GM12878 (cell line): ENCODE measurements around the gene OR6B3. TPM values are rescaled to one million over a fixed set of nuclear protein-coding genes. Genes with fewer than 3 reads are reported as not detected.

Experiments
- ATAC-seq: fragments of 200-7000 bp; cut with Tn5 transposase; 3 replicates; pipeline ENCODE4 v1.9.1; 2020; ENCODE audit warnings: mild to moderate bottlenecking, moderate library complexity
- BruUV-seq: library from RNA; stranded (reverse); fragments of 400-500 nt; replicated peaks from 2 replicates; lab custom pipeline; 2021; lab: Mats Ljungman, UMichigan
- CTCF ChIA-PET: fragments of 300-600 bp; sonication (Branson Sonifier 250); formaldehyde crosslinking; extraction: SDS; loops from one replicate; lab custom pipeline; 2021; ENCODE audit warnings: inconsistent platforms; lab: Yijun Ruan, JAX
- POLR2A ChIA-PET: fragments of 350-600 bp; formaldehyde crosslinking; extraction: SDS; loops from one replicate; lab custom pipeline; 2021; ENCODE audit warnings: inconsistent platforms; lab: Charles Lee
- RAD21 ChIA-PET: fragments of 300-600 bp; sonication (Branson Sonifier 250); formaldehyde crosslinking; loops from one replicate; lab custom pipeline; 2023; ENCODE audit warnings: antibody characterized with exemption; ENCODE audit not compliant: unreplicated experiment; lab: Charles Lee
- SMC1A ChIA-PET: fragments of 300-600 bp; sonication (Branson Sonifier 250); formaldehyde crosslinking; loops from one replicate; lab custom pipeline; 2023; ENCODE audit not compliant: unreplicated experiment, uncharacterized antibody; lab: Charles Lee
- DNase-seq: peaks from one replicate; pipeline ENCODE4 v3.0.0-alpha.2; 2011; ENCODE audit warnings: low read depth, low spot score
- FAIRE-seq: peaks from 3 replicates; lab custom pipeline; 2011; peaks lifted over from hg19 to GRCh38; lab: Jason Lieb, UNC
- H2AFZ ChIP-seq: 2 replicates; pipeline ENCODE4 v1.6.0; 2011; ENCODE audit warnings: low read depth, low read length, control low read depth; ENCODE audit not compliant: control insufficient read depth
- H3K27ac ChIP-seq: 2 replicates; pipeline ENCODE4 v1.5.1; 2011; ENCODE audit warnings: control low read depth; ENCODE audit not compliant: control insufficient read depth, insufficient read depth
- H3K27me3 ChIP-seq, 2 experiments: replicated peaks in 1 of 2; 2 replicates each; pipeline versions ENCODE4 v1.6.0 to v1.6.1; 2011; ENCODE audit warnings: low read length in 1 of 2; ENCODE audit not compliant: control insufficient read depth in 2 of 2, insufficient read depth in 2 of 2
- H3K36me3 ChIP-seq, 2 experiments: 2 replicates each; pipeline ENCODE4 v1.5.1; 2011; ENCODE audit warnings: low read length in 1 of 2; ENCODE audit not compliant: control insufficient read depth in 2 of 2, insufficient read depth in 2 of 2
- H3K4me1 ChIP-seq: 2 replicates; pipeline ENCODE4 v1.6.1; 2011; ENCODE audit warnings: mild to moderate bottlenecking, low read length, moderate library complexity, mixed read lengths; ENCODE audit not compliant: control insufficient read depth, insufficient read depth
- H3K4me2 ChIP-seq: 2 replicates; pipeline ENCODE4 v1.6.0; 2011; ENCODE audit warnings: control low read depth; ENCODE audit not compliant: control insufficient read depth, insufficient read depth
- H3K4me3 ChIP-seq: fragments of 200-600 bp; sonication (generic); 2 replicates; pipeline ENCODE4 v1.5.1; 2016
- H3K79me2 ChIP-seq: 2 replicates; pipeline ENCODE4 v1.6.0; 2011; ENCODE audit warnings: low read length; ENCODE audit not compliant: control insufficient read depth, insufficient read depth
- H3K9ac ChIP-seq: 2 replicates; pipeline ENCODE4 v1.8.0; 2011; ENCODE audit warnings: low read length, control low read depth, mixed read lengths; ENCODE audit not compliant: control insufficient read depth, insufficient read depth
- H3K9me3 ChIP-seq: replicated peaks from 3 replicates; pipeline ENCODE4 v1.5.1; 2011; ENCODE audit warnings: mild to moderate bottlenecking, low read length; ENCODE audit not compliant: control insufficient read depth, insufficient read depth
- H4K20me1 ChIP-seq: 2 replicates; pipeline ENCODE4 v1.6.0; 2011; ENCODE audit not compliant: control insufficient read depth, insufficient read depth
- BRCA1 ChIP-seq: IDR thresholded peaks from 2 replicates; pipeline ENCODE4 v1.6.1; 2011; ENCODE audit warnings: low read depth, low read length, improper control_type of control experiment
- CREB1 ChIP-seq: IDR thresholded peaks from 2 replicates; pipeline ENCODE4 v1.6.1; 2012; ENCODE audit warnings: low read depth, mild to moderate bottlenecking, inconsistent platforms
- EED ChIP-seq: sonication (generic); IDR thresholded peaks from 2 replicates; pipeline ENCODE4 v1.6.1; 2016; ENCODE audit warnings: antibody characterized with exemption, low read depth
- NKRF ChIP-seq: fragments of 450-650 bp; conservative IDR thresholded peaks from 2 replicates; pipeline ENCODE4 v1.6.1; 2017; ENCODE audit warnings: mild to moderate bottlenecking, moderate library complexity
- NR2F1 ChIP-seq: fragments of 450-650 bp; conservative IDR thresholded peaks from 2 replicates; pipeline ENCODE4 v1.6.1; 2017; ENCODE audit warnings: mild to moderate bottlenecking
- RAD21 ChIP-seq: IDR thresholded peaks from 2 replicates; pipeline ENCODE4 v1.6.1; 2011; ENCODE audit warnings: mild to moderate bottlenecking, low read depth, low read length, moderate library complexity; ENCODE audit not compliant: insufficient read depth
- RBBP5 ChIP-seq: fragments of 200-600 bp; sonication (generic); conservative IDR thresholded peaks from 2 replicates; pipeline ENCODE4 v1.6.1; 2016
- SMARCA5 ChIP-seq: fragments of 450-650 bp; IDR thresholded peaks from 2 replicates; pipeline ENCODE4 v1.6.1; 2017; ENCODE audit warnings: mild to moderate bottlenecking
- SMC3 ChIP-seq: IDR thresholded peaks from 2 replicates; pipeline ENCODE4 v1.6.1; 2011; ENCODE audit warnings: low read length, improper control_type of control experiment, borderline replicate concordance
- TCF7 ChIP-seq: IDR thresholded peaks from 2 replicates; pipeline ENCODE4 v1.6.1; 2014; ENCODE audit warnings: antibody characterized with exemption, borderline replicate concordance
- ZBED1 ChIP-seq: IDR thresholded peaks from 2 replicates; pipeline ENCODE4 v1.6.1; 2016; ENCODE audit warnings: borderline replicate concordance
- ZNF622 ChIP-seq: fragments of 450-650 bp; IDR thresholded peaks from 2 replicates; pipeline ENCODE4 v1.6.1; 2017; ENCODE audit warnings: mild to moderate bottlenecking, inconsistent platforms
- WGBS: methylation state at CpG from one replicate; pipeline ENCODE4 v1.1.6; 2016; ENCODE audit warnings: low lambda C conversion rate; ENCODE audit not compliant: insufficient replicate concordance, insufficient coverage; ENCODE audit errors: missing lambda C conversion rate; 5-methylcytosine and 5-hydroxymethylcytosine counted together
- in situ Hi-C: fragments of 300-500 bp; cut with MboI; formaldehyde crosslinking; loops from 9 replicates; pipeline ENCODE4 v1.14.3; 2018; ENCODE audit warnings: mixed read lengths
- intact Hi-C: fragments of 100-400 bp; cut with micrococcal nuclease; formaldehyde crosslinking; loops from one replicate; pipeline ENCODE4 v1.14.2; 2022; ENCODE audit not compliant: unreplicated experiment
- polyA plus RNA-seq, 11 experiments: library from polyadenylated mRNA; depleted of rRNA in 4 of 11; unstranded in 6 of 11; stranded (reverse) in 5 of 11; fragments of >200 nt; fragmentation: Nextera tagmentation in 4 of 11; fragmentation: Illumina TruSeq in 1 of 11; extraction: Ambion mirVana in 4 of 11; extraction: Trizol in 1 of 11; gene quantifications; 1 replicate in 1 of 11; 2 replicates in 10 of 11; pipeline versions ENCODE4 v1.2.1 to v1.2.3, GENCODE V29; 2011 to 2016; ENCODE audit warnings: inconsistent platforms in 2 of 11, missing spikeins in 2 of 11, low read depth in 1 of 11
- total RNA-seq, 4 experiments: library from RNA; depleted of rRNA in 3 of 4; stranded (reverse); fragments of >200 nt in 3 of 4; fragmentation: Illumina TruSeq in 1 of 4; extraction: Trizol in 1 of 4; gene quantifications; 2 replicates each; pipeline versions ENCODE4 v1.2.1 to v1.2.3, GENCODE V29; 2013 to 2021
- TF ChIP-seq, protein P1 (sequence below): fragments of 450-650 bp; IDR thresholded peaks from 2 replicates; pipeline ENCODE4 v1.6.1; 2016; ENCODE audit warnings: mild to moderate bottlenecking

Gene OR6B3
- total and polyA plus RNA-seq, 10 of the 15 experiments (the other 5 are each of a cell fraction or from before 2014, with no cell fraction given): not detected

- ChIA-PET CTCF (interaction anchor here (1.2 to 2.9 kb wide), 2 partner anchors 9 to 14 kb away, joined by 3 to 16 read pairs; no protein-coding TSS in a partner anchor), RAD21 (no interaction called here), SMC1A (interaction anchor here (0.7 kb wide), 1 partner anchor 9 kb away, joined by 3 read pairs; no protein-coding TSS in a partner anchor), POLR2A (no interaction called here)
- H3K9ac ChIP-seq: no peak overlapping the region
- in situ Hi-C loops: no loop called here
- H2AFZ ChIP-seq: no peak overlapping the region
- no peak overlapping the region for H3K27ac ChIP-seq
- H3K4me2 ChIP-seq: no peak overlapping the region
- 45% methylated on average over 12 of the region's 12 CpGs for WGBS
- no TSS peak for BruUV-seq
- DNase-seq (no peak), ATAC-seq (no peak), FAIRE-seq (no peak)
- H3K4me3 ChIP-seq: no peak overlapping the region
- no peaks in the 10 kb centered on the region for H3K36me3 ChIP-seq
- peaks cover 0 to 2% of the 10 kb centered on the region in 2 experiments; a peak in 2 of 4 replicates for H3K27me3 ChIP-seq
- intact Hi-C loops: no loop called here
- no peaks in the 10 kb centered on the region for H3K79me2 ChIP-seq
- H4K20me1 ChIP-seq: no peaks in the 10 kb centered on the region
- no peaks in the 10 kb centered on the region for H3K9me3 ChIP-seq
- H3K4me1 ChIP-seq: no peaks in the 10 kb centered on the region
- TF ChIP-seq NKRF (no peak), EED (no peak)
These were observed 797 bp downstream of the OR6B3 start for GRCh38 chr2:240052524-240052923.

GRCh38 chr2:240051697-240052096, 1.6 kb downstream of the OR6B3 start:
- no peak overlapping the region for H3K9ac ChIP-seq
- H3K27ac ChIP-seq: no peak overlapping the region
- no peak for ATAC-seq
- DNase-seq: no peak
- no peaks in the 10 kb centered on the region for H3K79me2 ChIP-seq
- ChIA-PET RAD21 (no interaction called here), CTCF (interaction anchor here (0.7 to 2.9 kb wide), 3 partner anchors 9 to 92 kb away, joined by 3 to 16 read pairs (median 3); no protein-coding TSS in a partner anchor), POLR2A (no interaction called here), SMC1A (interaction anchor here (0.7 to 0.8 kb wide), 3 partner anchors 8 to 12 kb away, joined by 3 read pairs; no protein-coding TSS in a partner anchor)
- no peaks in the 10 kb centered on the region for H3K9me3 ChIP-seq
- FAIRE-seq: no peak
- no TSS peak for BruUV-seq
- in situ Hi-C loops (no loop called here), intact Hi-C loops (no loop called here)
- TF ChIP-seq SMARCA5 (no peak), RBBP5 (no peak), CREB1 (no peak), SMC3 (no peak), NR2F1 (no peak), BRCA1 (no peak), RAD21 (no peak), ZBED1 (no peak), ZNF622 (no peak), TCF7 (no peak)
- TF ChIP-seq, protein P1, sequence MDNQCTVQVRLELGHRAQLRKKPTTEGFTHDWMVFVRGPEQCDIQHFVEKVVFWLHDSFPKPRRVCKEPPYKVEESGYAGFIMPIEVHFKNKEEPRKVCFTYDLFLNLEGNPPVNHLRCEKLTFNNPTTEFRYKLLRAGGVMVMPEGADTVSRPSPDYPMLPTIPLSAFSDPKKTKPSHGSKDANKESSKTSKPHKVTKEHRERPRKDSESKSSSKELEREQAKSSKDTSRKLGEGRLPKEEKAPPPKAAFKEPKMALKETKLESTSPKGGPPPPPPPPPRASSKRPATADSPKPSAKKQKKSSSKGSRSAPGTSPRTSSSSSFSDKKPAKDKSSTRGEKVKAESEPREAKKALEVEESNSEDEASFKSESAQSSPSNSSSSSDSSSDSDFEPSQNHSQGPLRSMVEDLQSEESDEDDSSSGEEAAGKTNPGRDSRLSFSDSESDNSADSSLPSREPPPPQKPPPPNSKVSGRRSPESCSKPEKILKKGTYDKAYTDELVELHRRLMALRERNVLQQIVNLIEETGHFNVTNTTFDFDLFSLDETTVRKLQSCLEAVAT: no peak
- peaks cover 0 to 2% of the 10 kb centered on the region in 2 experiments; a peak in 2 of 4 replicates for H3K27me3 ChIP-seq
- WGBS: 64% methylated on average over 4 of the region's 4 CpGs
- H3K4me2 ChIP-seq: no peak overlapping the region
- no peak overlapping the region for H3K4me3 ChIP-seq
- H2AFZ ChIP-seq: no peak overlapping the region
- no peaks in the 10 kb centered on the region for H4K20me1 ChIP-seq
- no peaks in the 10 kb centered on the region for H3K4me1 ChIP-seq
- no peaks in the 10 kb centered on the region for H3K36me3 ChIP-seq
